HG03342 (cell line): ENCODE measurements around the gene SWI5.
"Not testable (repeated sequence)": the region's sequence is repeated elsewhere in the genome, so short reads cannot be mapped to it uniquely, and the experiment has no call there.

Source experiments
- ATAC-seq: cut with Tn5 transposase; IDR thresholded peaks from one replicate; pipeline ENCODE4 v1.9.1; 2021; ENCODE audit warnings: mild to moderate bottlenecking, moderate library complexity; ENCODE audit not compliant: unreplicated experiment

SWI5 gene

GRCh38 chr9:128276008-128276573, at the start of gene SWI5:
SWI5 (plus strand) TSS chr9:128276276.
- ATAC-seq: peak; percentile 94

- ATAC-seq: no peak
Observed at GRCh38 chr9:128226412-128226801, 49.7 kb upstream of the SWI5 start.

GRCh38 chr9:128230897-128231296, 45.2 kb upstream of the SWI5 start:
- ATAC-seq: not testable (repeated sequence)

- ATAC-seq: no peak
Observed at GRCh38 chr9:128231638-128232527, 44.2 kb upstream of the SWI5 start.

GRCh38 chr9:128232528-128233428, 43.3 kb upstream of the SWI5 start:
- no peak for ATAC-seq

GRCh38 chr9:128233817-128234406, 42.2 kb upstream of the SWI5 start:
- ATAC-seq: no peak

- no peak for ATAC-seq
Observed at GRCh38 chr9:128242124-128242523, 34.0 kb upstream of the SWI5 start.

- no peak for ATAC-seq
Observed at GRCh38 chr9:128242828-128243214, 33.3 kb upstream of the SWI5 start.

GRCh38 chr9:128243215-128244018, 32.7 kb upstream of the SWI5 start:
- ATAC-seq: no peak

- no peak for ATAC-seq
Observed at GRCh38 chr9:128244091-128244836, 31.8 kb upstream of the SWI5 start.

- ATAC-seq: no peak
Observed at GRCh38 chr9:128244837-128245231, 31.2 kb upstream of the SWI5 start.

GRCh38 chr9:128245421-128246151, 30.5 kb upstream of the SWI5 start:
- no peak for ATAC-seq

GRCh38 chr9:128246471-128246870, 29.6 kb upstream of the SWI5 start:
- no peak for ATAC-seq

GRCh38 chr9:128247226-128247803, 28.8 kb upstream of the SWI5 start:
- no peak for ATAC-seq

- ATAC-seq: no peak
Observed at GRCh38 chr9:128249558-128249907, 26.5 kb upstream of the SWI5 start.

- ATAC-seq: peak; percentile 86
Observed at GRCh38 chr9:128249908-128250838, 25.9 kb upstream of the SWI5 start.
